Uterus (tissue), 4 donors: ENCODE results near the gene NCEH1. TPM values are rescaled to one million over a fixed set of nuclear protein-coding genes. Genes with fewer than 3 reads are reported as not detected.

ENCODE experiments used
- DNase-seq, 2 donors: peaks; one replicate each; pipeline ENCODE4 v3.0.0-alpha.2; 2019 to 2020
- H3K27ac ChIP-seq, 2 donors: fragments of 200-600 bp; sonication (generic); 1 replicate in 1 of 2; 2 replicates in 1 of 2; pipeline ENCODE4 v1.5.1; 2016 to 2018
- H3K27me3 ChIP-seq, 2 donors: fragments of 200-600 bp; sonication (generic); one replicate each; pipeline ENCODE4 v1.5.1; 2018 to 2019; ENCODE audit warnings: control low read depth in 1 of 2
- H3K36me3 ChIP-seq, 2 donors: fragments of 200-600 bp; sonication (generic); one replicate each; pipeline ENCODE4 v1.5.1; 2019; ENCODE audit warnings: control low read depth in 1 of 2
- H3K4me1 ChIP-seq, 2 donors: fragments of 200-600 bp; sonication (generic); one replicate each; pipeline ENCODE4 v1.5.1; 2018 to 2019; ENCODE audit warnings: control low read depth in 1 of 2
- H3K4me3 ChIP-seq, 2 donors: fragments of 200-600 bp; sonication (generic); 1 replicate in 1 of 2; 2 replicates in 1 of 2; pipeline ENCODE4 v1.5.1; 2018 to 2019; ENCODE audit warnings: mild to moderate bottlenecking in 1 of 2
- H3K9me3 ChIP-seq, 2 donors: fragments of 200-600 bp; sonication (generic); one replicate each; pipeline ENCODE4 v1.5.1; 2019; ENCODE audit warnings: control low read depth in 1 of 2
- CTCF ChIP-seq, 4 experiments: fragments of 200-600 bp in 2 of 4; fragments of 450-650 bp in 2 of 4; sonication (generic) in 2 of 4; IDR thresholded peaks; one replicate each; pipeline ENCODE4 v1.5.1; 2016 to 2019; ENCODE audit warnings: antibody characterized with exemption in 4 of 4, mild to moderate bottlenecking in 2 of 4, moderate library complexity in 1 of 4
- POLR2A ChIP-seq, 2 donors: fragments of 450-650 bp; IDR thresholded peaks; one replicate each; pipeline ENCODE4 v1.6.1; 2016; ENCODE audit warnings: antibody characterized with exemption in 2 of 2, mild to moderate bottlenecking in 1 of 2, moderate library complexity in 1 of 2
- intact Hi-C: fragments of 100-400 bp; cut with DNase I; formaldehyde crosslinking; loops from one replicate; pipeline ENCODE4 v1.15.1; 2023; ENCODE audit warnings: low total_unique reads
- total RNA-seq, 4 donors: library from RNA; depleted of rRNA in 3 of 4; stranded (reverse); fragments of >200 nt in 3 of 4; gene quantifications; one replicate each; pipeline versions ENCODE4 v1.1.0 to v1.2.4, GENCODE V29; 2014 to 2023
- donor health status: DM: yes; HTN: yes; CAD: no.

NCEH1 gene
- total RNA-seq, 4 donors from 2014 or later, result 1.8 to 5.8 (median 5.4) TPM

GRCh38 chr3:172622156-172622555, 88.7 kb downstream of the NCEH1 start:
- intact Hi-C loops, result no loop called here
- Histone ChIP-seq H3K27ac (peak overlapping the region; percentile 46 to 56), H3K9me3 (no peaks in the 10 kb centered on the region), H3K27me3 (no peaks in the 10 kb centered on the region), H3K4me1 (no peaks in the 10 kb centered on the region), H3K36me3 (no peaks in the 10 kb centered on the region), H3K4me3 (no peak overlapping the region)
- TF ChIP-seq CTCF (IDR thresholded peaks at IDR 0.05) (no peak), POLR2A (IDR thresholded peaks at IDR 0.05) (no peak)
- DNase-seq, result no peak

GRCh38 chr3:172617976-172618375, 92.9 kb downstream of the NCEH1 start:
- no peak for DNase-seq
- Histone ChIP-seq H3K36me3 (no peaks in the 10 kb centered on the region), H3K4me3 (no peak overlapping the region), H3K27ac (no peak overlapping the region), H3K9me3 (no peaks in the 10 kb centered on the region), H3K4me1 (peaks cover 0 to 3% of the 10 kb centered on the region in 2 donors), H3K27me3 (no peaks in the 10 kb centered on the region)
- TF ChIP-seq CTCF (IDR thresholded peaks at IDR 0.05) (no peak), POLR2A (IDR thresholded peaks at IDR 0.05) (no peak)
- intact Hi-C loops, result no loop called here

- DNase-seq, result no peak
- Histone ChIP-seq H3K4me1 (peaks cover 0 to 3% of the 10 kb centered on the region in 2 donors), H3K4me3 (no peak overlapping the region), H3K36me3 (no peaks in the 10 kb centered on the region), H3K27me3 (no peaks in the 10 kb centered on the region), H3K9me3 (no peaks in the 10 kb centered on the region), H3K27ac (no peak overlapping the region)
- intact Hi-C loops, result no loop called here
- TF ChIP-seq CTCF (IDR thresholded peaks at IDR 0.05) (no peak), POLR2A (IDR thresholded peaks at IDR 0.05) (no peak)
These were observed 93.7 kb downstream of the NCEH1 start for GRCh38 chr3:172617013-172617706.

- Histone ChIP-seq H3K27me3 (no peaks in the 10 kb centered on the region), H3K4me3 (no peak overlapping the region), H3K4me1 (peaks cover 0 to 3% of the 10 kb centered on the region in 2 donors), H3K9me3 (no peaks in the 10 kb centered on the region), H3K27ac (no peak overlapping the region), H3K36me3 (no peaks in the 10 kb centered on the region)
- DNase-seq, result no peak
- TF ChIP-seq POLR2A (IDR thresholded peaks at IDR 0.05), result no peak
- TF ChIP-seq CTCF (IDR thresholded peaks at IDR 0.05), result no peak
- intact Hi-C loops, result no loop called here
These were observed 94.8 kb downstream of the NCEH1 start for GRCh38 chr3:172616031-172616461.

GRCh38 chr3:172615296-172615695, 95.6 kb downstream of the NCEH1 start:
- TF ChIP-seq CTCF (IDR thresholded peaks at IDR 0.05) (no peak), POLR2A (IDR thresholded peaks at IDR 0.05) (no peak)
- H3K27me3 ChIP-seq, result no peaks in the 10 kb centered on the region
- no peaks in the 10 kb centered on the region for H3K36me3 ChIP-seq
- H3K4me3 ChIP-seq, result no peak overlapping the region
- DNase-seq, result no peak
- H3K4me1 ChIP-seq, result peaks cover 0 to 3% of the 10 kb centered on the region in 2 donors
- intact Hi-C loops, result no loop called here
- no peaks in the 10 kb centered on the region for H3K9me3 ChIP-seq
- H3K27ac ChIP-seq, result no peak overlapping the region
